GM18861 (cell line): Measurements from ENCODE around the gene PANK4.

Experiments
- ATAC-seq: cut with Tn5 transposase; IDR thresholded peaks from one replicate; pipeline ENCODE4 v1.9.1; 2021; ENCODE audit not compliant: unreplicated experiment

The PANK4 gene

DNA sequence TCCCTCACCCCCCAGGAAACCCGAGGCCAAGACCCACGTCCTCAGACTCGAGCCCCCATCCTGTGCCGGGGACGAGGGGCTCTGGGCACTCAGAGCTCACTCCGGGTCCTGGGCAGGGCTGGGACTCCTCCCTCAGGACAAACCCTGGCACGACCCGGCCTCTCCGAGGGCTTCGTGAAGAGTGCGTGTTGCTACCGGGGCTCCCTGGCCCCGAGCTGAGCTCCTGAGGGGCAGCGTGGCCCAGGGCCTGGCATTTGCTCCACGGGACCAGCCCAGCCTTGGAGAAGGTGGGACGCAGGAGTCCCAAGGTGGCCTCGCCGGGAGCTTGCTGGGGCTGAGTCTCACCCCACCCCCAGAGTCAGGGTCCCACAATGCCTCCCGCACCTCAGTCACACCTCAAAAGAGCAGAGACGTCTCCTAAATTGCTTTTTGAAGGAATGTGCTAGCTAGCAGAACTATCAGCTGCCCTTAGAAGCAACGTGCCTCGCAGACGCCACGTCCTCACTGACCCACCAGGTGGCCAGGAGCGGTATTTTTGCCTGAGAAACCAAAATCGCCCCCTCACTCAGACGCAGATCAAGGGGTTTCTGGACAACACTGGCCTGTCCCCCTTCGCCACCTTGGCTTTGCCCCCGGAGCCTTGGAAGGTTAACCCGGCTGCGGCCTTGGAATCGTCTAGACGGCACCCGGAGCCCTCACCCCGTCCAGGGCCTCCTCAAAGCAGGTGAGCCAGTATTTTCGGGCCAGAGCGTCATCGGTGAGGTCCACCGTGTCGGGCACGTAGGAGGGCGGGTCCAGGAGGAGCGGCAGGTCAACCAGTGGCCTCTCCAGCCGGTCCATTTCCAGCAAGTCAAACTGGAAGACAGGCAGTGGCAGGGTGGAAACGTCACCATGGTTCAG, 11.3 kb downstream of the PANK4 start:
- no peak for ATAC-seq

DNA sequence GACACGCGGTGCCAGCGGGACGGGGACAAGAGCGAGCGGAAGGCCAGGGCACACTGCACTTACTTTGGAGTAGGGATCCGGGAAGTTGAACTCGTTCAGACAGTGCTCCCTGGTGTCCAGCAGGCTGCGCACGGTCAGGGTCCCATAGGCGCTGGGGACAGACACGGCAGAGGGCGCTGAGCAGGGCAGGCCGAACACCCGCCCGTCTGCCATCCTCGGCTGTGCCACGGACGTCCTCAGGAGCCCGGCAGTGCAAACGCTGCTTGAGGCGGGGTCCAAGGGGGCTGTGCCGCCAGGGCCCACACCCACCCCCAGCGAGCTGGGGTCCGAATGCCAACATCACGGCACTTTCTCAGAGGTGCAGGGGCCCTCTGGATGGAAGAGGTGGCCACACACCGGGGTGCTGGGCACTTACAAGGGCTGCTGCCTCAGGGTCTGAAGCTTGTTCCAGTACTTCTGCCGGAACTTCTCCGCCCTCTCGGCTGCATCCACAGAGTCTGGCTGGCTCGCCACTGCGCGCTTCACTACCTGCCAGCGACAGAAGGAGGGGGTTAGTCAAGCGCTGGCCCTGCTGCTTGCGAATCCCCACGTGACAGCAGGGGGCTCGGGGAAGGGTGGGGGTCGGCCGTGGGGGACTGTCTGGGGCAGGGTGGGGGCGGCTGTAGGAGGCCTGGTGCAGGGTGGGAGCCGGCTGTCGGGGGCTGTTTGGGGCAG, 12.3 kb downstream of the PANK4 start:
- ATAC-seq: no peak

DNA sequence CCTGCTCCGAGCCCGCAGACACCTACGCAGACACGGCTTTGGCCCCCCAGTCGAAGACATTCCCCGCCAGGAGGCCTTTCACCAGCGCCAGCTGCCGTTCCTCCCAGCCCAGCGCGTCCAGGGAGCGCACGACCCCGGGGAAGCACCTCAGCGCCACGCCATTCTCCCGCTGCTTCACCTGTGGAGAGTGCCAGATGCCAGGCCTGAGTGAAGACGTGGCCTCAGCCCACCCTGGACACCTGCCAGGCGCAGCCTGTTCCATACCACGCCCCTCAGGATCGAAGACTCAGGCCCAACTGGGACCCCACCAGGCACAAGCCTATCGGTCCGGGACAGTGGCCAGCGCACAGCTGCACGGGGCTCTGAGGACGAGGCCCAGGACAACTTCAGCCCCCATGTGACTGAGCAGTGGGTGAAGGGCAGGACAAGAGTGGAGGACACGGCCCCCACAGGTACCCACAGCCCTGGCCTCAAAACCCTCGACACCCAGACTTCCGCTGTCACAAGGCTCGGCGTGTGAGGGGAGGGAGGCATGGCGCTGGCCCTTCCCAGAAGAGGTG, 13.5 kb downstream of the PANK4 start:
- no peak for ATAC-seq

DNA sequence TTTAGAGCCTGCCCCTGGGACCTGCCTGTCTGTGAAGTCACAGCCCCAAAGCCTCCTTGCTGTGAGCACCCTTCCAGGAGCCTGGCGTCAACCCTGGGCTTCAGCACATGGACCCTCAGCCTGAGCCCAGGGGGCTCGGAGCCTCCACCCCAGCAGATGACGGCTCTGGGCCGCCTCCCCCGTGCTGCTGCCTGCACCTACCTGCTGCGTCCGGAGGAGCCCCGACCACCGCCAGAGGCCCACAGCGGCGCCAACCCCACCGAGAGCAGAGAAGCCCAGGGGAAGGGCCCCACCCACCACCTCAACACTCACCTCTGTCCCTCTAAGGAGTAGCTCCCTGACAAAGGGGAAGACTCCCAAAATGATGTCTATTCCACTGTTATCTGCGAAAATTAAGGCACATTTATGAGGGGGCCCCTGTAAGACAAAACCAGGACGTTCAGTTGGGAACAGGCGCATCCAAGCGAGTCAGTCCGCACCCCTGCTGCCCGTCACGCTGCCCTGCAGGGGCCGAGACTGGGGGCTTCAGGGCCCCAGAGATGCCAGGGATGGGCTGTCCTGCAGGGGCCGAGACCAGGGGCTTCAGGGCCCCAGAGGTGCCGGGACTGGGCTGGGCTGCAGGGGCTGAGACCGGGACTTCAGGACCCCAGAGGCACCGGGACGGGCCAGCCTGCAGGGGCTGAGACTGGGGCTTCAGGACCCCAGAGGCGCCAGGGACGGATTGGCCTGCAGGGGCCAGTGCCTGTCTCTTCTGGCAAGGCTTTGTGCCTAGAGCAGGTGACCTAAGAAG, 15.8 kb downstream of the PANK4 start:
- no peak for ATAC-seq

DNA sequence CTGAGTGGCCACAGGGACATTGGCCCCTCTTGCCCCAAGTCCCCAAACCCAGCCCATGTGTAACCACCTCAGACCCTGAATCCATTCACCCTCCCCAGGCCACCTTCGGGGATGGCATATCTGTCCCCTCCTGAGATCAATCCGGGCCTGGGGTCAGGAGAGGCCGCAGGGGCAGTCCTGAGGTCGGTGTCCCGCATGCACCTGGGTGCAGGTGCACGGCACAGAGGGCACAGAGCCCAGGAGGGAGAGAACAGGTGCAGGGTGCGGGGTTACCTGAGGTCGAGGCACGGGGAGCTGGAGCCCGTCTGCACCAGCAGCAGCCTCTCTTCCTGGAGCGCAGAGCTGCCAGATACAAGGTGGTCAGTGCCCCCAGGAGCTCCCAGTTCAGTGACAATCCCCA, 16.8 kb downstream of the PANK4 start:
- no peak for ATAC-seq

DNA sequence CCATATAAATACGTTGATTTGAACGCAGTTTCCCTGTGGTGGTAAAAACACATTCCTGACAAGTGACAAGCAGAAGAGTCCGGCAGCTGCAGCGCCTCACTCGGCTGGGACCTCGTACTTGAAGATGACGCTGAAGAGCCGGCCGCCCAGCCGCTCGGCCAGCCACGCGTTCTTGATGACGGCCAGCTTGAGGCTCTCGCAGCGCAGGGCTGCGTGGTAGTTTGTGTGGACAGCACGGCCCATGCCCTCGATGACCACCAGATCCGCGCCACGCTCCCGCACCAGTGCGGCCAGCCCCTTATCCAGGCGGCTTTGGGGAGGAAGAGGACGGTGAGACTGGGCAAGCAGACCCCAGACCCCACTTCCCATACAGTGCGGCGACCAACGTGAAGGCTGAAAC, 17.6 kb downstream of the PANK4 start:
- ATAC-seq: no peak

DNA sequence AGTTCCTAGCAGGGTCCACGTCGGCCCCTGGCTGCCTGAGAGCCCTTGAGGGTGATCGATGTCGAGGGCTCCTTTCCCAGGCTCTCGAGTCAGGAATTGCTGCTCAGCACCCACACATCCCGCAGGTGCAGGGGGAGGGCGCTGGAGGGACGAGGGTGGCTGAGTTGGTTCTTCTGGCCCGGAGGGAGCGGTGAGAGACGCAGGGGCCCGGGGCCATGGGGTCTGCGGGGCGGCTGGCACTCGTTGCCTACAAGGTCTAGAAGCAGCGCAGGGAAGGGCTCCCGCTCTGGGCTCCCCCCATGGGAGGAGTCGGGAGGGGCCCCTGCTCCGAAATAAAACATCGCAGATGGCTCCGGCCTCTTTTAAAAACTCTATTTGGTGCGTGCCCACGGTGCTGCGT, 18.2 kb downstream of the PANK4 start:
- no peak for ATAC-seq

DNA sequence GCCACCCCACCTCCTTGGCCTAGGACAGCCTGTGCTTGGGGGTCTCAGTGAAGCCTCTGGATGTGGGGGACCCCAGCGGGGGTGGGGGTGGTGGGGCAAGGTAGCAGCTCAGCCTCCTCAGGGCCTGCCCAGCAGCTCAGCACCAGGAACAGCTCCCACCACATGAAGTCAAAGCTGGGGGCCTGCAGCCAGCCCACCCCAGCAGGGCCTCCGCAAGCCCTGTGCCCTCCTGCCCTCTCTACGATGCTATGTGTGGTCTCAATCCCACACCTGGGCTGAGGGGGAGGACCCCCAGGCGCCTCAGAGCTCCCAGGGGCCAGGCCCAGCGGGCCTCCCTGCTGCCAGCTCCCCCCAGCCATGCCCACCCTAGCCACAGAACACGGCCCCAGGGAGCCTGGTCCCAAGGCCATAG, 18.6 kb downstream of the PANK4 start:
- ATAC-seq: no peak

DNA sequence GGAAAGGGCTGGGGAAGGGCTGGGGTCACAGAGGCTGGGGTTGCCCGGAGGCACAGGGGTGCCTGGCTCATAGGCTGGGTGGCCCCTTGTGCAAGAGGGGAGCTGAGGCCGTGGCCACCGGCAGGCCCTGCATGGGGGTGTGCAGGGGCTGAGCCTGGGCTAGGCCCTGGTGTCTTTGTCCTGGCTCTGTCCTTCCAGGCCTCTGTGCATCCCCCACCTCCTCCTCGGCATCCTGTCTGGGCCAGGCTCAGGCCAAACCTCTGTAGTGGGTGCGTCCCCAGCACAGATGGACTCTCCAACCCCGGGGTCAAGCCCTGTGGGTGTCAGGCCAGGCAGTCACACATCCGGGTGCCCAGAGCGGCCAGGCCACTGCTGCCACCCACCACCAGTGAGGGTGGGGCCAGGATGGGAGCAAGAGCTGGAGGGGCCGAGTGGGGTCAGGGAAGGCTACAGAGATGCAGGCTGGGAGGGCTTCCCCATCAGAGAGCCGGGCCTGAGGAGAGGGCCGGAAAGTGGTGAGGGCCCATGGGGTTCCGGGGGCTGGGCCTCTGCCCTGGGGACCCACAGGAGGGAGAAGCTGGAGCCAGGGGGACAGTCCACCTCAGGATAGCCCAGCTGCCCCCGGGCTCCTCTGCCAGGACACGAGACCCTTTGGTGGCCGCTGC, 19.4 kb downstream of the PANK4 start:
- ATAC-seq: no peak

DNA sequence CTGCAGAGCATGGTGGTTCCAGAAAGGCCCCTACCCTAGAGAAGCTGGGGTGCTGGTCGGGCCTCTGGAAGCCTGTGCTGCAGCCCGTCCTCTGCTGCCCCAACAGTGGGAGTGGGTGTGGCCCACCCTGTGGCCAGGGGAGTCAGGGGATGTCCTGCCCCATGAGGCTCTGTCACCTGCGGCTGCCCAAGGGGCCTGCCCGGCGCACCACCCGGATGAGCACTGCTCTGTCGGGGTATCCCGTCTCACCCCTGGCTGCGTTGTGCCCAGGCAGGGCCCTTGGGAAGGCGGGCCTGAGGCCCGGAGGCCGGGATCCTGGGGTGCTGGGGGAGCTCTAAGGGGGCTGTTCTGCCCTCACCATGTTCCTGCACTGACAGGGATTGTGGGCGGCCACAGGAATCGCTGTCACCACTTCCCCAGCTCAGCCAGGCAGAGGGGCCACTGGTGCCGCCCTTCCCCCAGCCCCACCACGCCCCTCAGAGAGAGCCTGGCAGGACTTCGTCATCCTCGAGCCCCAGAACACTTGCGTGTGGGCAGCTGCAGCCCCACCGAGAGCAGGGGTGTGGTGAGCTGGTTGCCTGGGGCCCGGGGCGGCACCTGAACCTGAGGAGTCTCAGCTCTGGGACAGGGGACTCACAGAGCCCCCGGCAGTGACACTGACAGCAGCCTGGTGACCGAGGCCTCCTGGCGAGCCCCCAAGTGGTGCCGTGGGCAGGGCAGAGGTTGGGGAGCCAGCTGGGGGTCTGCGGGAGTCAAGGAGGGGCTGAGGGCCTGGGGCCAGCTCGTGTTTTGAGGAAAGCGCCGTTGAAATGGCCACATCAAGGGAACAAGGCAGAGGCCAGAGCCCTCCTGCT, 20.2 kb downstream of the PANK4 start:
- no peak for ATAC-seq

DNA sequence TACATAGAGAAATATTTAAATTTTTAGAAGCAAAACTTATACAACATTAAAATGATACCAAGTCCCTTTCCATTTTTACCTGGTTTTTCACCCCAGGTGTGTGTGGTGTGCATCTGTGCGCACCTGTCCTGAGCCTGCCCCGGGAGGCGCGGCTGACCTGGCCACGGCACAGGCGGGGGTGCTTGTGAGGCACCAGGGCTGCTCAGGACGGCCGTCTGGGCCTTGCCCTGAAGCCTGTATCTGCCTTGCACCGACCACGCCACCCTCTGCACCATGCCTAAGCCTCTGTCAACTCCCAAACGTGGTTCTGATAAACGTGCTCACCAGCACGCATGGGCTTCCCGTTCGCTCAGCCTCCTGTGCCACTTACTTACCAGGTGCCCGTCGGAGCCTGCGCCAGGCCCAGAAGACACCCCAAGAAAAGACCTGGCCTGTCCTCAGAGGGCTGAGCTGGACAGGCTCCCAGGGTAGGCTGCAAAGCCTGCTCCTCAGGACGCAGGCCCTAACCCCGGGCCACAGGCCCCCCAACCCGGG, 20.9 kb downstream of the PANK4 start:
- ATAC-seq: no peak

DNA sequence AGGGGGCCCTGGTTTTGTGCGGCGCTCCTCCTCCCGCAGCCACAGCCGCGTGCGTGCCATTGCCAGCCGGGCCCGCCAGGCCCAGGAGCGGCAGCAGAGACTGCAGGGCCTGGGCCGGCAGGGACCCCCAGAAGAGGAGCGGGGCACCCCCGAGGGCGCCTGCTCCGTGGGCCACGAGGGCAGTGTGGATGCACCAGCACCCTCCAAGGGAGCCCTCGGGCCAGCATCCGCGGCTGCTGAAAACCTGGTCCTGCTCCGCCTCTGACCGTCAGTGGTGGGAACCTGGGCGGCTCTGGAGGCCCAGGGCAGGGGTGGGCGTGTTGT, 21.5 kb downstream of the PANK4 start:
- ATAC-seq: no peak

DNA sequence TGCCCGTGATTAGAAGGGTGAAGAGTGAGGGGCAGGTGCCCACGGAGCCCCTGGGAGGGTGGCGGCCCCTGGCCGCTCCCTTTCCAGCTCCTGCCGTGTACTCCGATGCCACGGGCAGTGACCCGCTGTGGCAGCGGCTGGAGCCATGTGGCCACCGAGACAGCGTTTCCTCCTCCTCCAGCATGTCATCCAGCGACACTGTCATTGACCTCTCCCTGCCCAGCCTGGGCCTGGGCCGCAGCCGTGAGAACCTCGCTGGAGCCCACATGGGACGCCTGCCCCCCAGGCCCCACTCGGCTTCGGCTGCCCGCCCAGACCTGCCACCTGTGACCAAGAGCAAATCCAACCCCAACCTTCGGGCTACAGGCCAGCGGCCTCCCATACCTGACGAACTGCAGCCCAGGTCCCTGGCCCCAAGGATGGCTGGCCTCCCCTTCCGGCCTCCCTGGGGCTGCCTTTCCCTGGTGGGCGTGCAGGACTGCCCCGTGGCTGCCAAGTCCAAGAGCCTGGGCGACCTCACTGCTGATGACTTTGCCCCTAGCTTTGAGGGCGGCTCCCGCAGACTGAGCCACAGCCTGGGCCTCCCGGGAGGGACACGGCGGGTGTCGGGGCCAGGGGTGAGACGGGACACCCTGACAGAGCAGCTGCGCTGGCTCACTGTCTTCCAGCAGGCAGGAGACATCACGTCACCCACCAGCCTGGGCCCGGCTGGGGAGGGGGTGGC, 22.0 kb downstream of the PANK4 start:
- ATAC-seq: no peak

DNA sequence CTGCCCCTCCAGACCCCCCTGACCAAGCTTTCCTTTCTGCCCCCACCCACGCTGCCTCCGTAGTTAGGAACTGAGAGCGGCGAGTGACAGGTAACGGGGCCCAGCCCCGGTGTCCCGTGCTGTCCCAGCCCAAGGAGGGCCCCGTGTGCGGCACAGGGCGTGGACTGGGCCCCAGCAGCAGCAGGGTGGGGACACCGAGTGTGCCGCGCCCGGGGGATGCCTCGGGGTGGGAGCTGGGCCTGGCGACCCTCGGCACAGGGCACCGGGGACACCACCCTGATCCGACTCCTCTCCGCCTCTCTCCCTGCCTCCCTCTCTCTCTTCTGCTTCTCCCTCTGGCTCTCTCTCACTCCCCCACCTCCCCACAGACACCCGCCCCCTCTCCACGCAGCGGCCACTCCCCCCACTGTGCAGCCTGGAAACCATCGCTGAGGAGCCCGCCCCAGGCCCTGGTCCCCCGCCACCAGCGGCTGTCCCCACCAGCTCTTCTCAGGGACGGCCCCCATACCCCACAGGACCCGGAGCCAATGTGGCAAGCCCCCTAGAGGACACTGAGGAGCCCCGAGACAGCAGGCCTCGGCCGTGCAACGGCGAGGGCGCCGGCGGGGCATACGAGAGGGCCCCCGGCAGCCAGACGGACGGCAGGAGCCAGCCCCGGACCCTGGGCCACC, 22.7 kb downstream of the PANK4 start:
- ATAC-seq: no peak

DNA sequence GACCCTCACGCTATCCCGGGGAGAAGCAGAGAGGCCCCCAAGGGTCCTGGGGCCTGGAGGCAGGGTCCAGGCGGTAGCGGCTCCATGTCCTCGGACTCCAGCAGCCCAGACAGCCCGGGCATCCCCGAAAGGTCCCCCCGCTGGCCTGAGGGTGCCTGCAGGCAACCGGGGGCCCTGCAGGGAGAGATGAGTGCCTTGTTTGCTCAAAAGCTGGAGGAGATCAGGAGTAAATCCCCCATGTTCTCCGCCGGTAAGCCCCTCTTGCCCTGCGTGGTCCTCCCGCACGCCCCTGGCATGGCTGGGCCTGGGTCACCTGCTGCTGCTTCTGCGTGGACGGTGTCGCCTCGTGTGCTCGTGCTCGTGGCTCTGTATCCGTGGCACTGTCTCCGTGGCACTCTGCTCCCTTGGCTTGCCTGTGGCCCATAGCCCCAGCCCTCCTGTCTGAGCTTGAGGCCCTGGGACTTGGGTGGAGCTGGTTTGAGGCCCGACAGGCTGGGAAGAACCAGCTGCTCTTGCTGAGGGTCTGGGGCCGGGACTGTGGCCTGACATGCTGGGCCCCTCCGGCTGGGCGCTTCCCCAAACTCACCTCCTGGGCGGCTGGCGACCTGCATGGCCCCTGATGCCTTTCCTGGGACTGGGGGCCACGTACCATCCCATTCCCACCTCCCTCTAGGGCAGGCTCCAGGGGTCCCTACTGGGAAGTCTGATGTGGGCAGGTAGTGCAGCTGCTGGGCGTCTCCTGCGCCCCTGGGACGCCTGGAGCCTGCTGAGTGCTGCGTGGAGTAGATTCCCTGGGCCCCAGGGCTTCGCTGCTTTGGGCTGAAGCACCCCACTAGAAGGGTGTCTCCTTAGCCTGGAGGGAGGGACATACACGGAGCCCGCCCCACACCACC, 23.5 kb downstream of the PANK4 start:
- no peak for ATAC-seq

DNA sequence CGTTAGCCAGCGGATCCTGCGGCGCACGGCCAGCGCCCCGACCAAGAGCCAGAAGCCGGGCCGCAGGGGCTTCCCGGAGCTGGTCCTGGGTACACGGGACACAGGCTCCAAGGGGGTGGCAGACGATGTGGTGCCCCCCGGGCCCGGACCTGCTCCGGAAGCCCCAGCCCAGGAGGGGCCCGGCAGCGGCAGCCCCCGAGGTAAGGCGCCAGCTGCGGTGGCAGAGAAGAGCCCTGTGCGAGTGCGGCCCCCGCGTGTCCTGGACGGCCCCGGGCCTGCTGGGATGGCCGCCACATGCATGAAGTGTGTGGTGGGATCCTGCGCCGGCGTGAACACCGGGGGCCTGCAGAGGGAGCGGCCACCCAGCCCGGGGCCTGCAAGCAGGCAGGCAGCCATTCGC, 24.2 kb downstream of the PANK4 start:
- no peak for ATAC-seq

DNA sequence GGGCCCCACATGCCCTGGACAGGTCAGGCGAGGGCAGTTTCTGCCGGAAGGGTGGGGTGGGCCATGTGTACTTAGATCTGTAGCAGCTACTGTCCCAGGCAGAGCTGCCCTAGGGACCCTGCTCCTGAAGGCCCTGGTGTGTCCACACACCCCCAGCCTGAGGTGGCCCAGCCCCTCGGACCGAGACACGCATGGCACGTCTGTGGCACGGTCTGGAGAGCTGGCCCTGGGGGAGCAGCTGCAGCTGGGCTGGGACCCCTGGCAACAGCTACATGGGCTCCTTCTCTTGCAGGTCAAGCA, 24.6 kb downstream of the PANK4 start:
- no peak for ATAC-seq
